ENCODE measurements around the gene APLP1.

GRCh38 chr19:35844482-35845214 lies 23.7 kb upstream of the APLP1 start:
- TF ChIP-seq CTCF (IDR thresholded peaks at IDR 0.05; ENCODE audit: low read depth, low read length) (no peak), POLR2A (IDR thresholded peaks at IDR 0.05; ENCODE audit: extremely low read depth, insufficient read length) (no peak), MAX (IDR thresholded peaks at IDR 0.05; ENCODE audit: low read depth, low read length) (no peak)
